ENCODE measurements around the gene ADIPOR2.
A peak's percentile ranks its signal among the peaks of the same experiment; 100 is the strongest.

DNA sequence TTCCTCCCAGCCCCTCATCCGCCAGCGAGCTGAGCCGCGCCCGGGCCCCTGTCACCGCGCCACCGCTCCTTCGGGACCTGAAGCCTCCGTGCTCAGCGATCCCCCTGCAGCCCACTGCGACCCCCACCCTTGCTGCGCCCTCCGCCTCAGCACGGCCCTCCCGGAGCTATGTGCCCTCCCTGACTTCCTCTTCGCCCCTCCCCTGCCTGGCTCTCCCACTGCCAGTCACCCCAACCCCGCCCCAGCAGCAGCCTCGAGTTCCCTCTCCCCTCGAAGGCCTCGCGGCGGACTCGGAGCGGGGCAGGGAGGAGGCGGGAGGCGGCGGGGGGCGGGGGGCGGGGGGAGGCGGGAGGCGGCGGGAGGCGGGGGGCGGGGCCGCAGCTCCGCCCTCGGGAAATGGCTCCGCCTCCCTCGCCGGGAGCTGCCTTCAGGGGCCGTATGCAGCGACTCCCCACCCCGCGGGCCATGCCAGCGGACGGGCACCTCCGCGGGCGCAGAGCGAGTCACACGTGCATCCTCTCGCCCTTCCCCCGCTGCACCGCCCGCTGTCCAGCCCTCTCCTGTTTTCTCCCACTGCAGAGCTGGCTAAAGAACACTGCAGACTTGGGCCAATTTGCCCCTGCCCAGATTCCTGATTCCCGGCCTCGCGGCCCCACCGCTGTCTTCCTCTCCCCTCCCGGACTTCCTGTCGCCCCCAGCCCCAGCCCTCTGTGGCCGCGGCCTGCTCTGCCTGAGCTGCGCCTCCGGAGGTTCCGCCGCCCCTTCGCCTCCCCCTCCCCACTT lies 29.1 kb upstream of the ADIPOR2 start:
- TF ChIP-seq CTCF (IDR thresholded peaks at IDR 0.05; ENCODE audit: low read depth, low read length, missing input control) (no peak), HNF4A (conservative IDR thresholded peaks at IDR 0.05) (no peak), RAD21 (IDR thresholded peaks at IDR 0.05) (peak in 1 of 2 donors; percentile 54), GABPA (IDR thresholded peaks at IDR 0.05 in 1 of 2, conservative IDR thresholded peaks at IDR 0.05 in 1 of 2) (no peak), RXRA (IDR thresholded peaks at IDR 0.05) (peak; percentile 47 to 57), TAF1 (conservative IDR thresholded peaks at IDR 0.05) (no peak), REST (IDR thresholded peaks at IDR 0.05) (peak; percentile 94), EGR1 (IDR thresholded peaks at IDR 0.05; ENCODE audit: low read depth in 2 of 2) (peak; percentile 95 to 96)
- TF ChIP-seq, protein P1, sequence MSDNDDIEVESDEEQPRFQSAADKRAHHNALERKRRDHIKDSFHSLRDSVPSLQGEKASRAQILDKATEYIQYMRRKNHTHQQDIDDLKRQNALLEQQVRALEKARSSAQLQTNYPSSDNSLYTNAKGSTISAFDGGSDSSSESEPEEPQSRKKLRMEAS (IDR thresholded peaks at IDR 0.05) = peak; percentile 99
- TF ChIP-seq, protein P2, sequence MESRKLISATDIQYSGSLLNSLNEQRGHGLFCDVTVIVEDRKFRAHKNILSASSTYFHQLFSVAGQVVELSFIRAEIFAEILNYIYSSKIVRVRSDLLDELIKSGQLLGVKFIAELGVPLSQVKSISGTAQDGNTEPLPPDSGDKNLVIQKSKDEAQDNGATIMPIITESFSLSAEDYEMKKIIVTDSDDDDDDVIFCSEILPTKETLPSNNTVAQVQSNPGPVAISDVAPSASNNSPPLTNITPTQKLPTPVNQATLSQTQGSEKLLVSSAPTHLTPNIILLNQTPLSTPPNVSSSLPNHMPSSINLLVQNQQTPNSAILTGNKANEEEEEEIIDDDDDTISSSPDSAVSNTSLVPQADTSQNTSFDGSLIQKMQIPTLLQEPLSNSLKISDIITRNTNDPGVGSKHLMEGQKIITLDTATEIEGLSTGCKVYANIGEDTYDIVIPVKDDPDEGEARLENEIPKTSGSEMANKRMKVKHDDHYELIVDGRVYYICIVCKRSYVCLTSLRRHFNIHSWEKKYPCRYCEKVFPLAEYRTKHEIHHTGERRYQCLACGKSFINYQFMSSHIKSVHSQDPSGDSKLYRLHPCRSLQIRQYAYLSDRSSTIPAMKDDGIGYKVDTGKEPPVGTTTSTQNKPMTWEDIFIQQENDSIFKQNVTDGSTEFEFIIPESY (IDR thresholded peaks at IDR 0.05) = peak; percentile 21
